HG03196 (cell line): ENCODE measurements around the gene UNC5C.

Experiments
- ATAC-seq: cut with Tn5 transposase; IDR thresholded peaks from one replicate; pipeline ENCODE4 v1.9.1; 2021; ENCODE audit not compliant: unreplicated experiment

Gene UNC5C

GRCh38 chr4:95284655-95285054 lies 264.1 kb downstream of the UNC5C start:
- ATAC-seq: no peak

- no peak for ATAC-seq
Measured at GRCh38 chr4:95283320-95283719, 265.5 kb downstream of the UNC5C start.

GRCh38 chr4:95272797-95273196 lies 276.0 kb downstream of the UNC5C start:
- no peak for ATAC-seq

- no peak for ATAC-seq
Measured at GRCh38 chr4:95272036-95272435, 276.7 kb downstream of the UNC5C start.

GRCh38 chr4:95268819-95269565 lies 279.8 kb downstream of the UNC5C start:
- no peak for ATAC-seq

- ATAC-seq: no peak
Measured at GRCh38 chr4:95267081-95267480, 281.7 kb downstream of the UNC5C start.

- ATAC-seq: no peak
Measured at GRCh38 chr4:95265814-95266740, 282.7 kb downstream of the UNC5C start.

- no peak for ATAC-seq
Measured at GRCh38 chr4:95264843-95265242, 283.9 kb downstream of the UNC5C start.

- no peak for ATAC-seq
Measured at GRCh38 chr4:95263960-95264359, 284.8 kb downstream of the UNC5C start.

- ATAC-seq: no peak
Measured at GRCh38 chr4:95263391-95263790, 285.4 kb downstream of the UNC5C start.

GRCh38 chr4:95256108-95256835 lies 292.5 kb downstream of the UNC5C start:
- ATAC-seq: no peak

GRCh38 chr4:95255396-95256107 lies 293.2 kb downstream of the UNC5C start:
- ATAC-seq: no peak

GRCh38 chr4:95251568-95251967 lies 297.2 kb downstream of the UNC5C start:
- ATAC-seq: no peak

- no peak for ATAC-seq
Measured at GRCh38 chr4:95250544-95251137, 298.1 kb downstream of the UNC5C start.

- ATAC-seq: no peak
Measured at GRCh38 chr4:95249426-95250021, 299.2 kb downstream of the UNC5C start.

GRCh38 chr4:95248720-95249425 lies 299.9 kb downstream of the UNC5C start:
- no peak for ATAC-seq

- ATAC-seq: no peak
Measured at GRCh38 chr4:95243892-95244291, 304.9 kb downstream of the UNC5C start.

GRCh38 chr4:95238554-95238953 lies 310.2 kb downstream of the UNC5C start:
- ATAC-seq: no peak
